ENCODE data around the gene AP1M1.

DNA sequence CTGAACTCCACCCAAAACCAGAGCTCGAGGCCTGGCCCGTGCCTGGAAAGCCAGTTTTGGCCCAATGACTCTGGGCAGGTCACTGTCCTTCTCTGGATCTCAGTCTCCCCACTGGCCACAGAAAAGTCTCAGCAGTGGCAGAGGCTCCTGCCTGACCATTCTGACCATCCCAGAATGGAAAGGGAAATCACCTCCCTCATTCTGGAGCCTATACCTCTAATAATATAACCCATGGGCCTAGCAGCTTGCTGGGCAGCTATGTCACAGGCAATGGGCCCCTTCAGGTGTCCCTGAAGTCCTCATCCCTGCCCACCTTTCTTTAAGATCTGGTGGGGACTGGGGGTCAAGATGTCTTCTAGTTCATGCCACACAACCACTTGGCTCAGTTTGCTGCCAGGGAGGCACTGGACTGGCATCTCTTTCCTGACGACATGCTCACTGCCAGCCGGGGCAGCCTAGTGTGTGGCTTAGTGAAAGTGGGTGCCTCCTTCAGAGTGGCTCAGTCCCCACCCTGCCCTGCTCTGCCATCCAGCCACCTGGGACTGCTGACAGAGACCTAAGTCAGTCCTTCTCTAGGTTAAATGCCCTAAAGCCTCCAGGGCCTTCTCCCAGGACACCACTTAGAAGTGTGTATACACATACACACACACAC lies 62.6 kb downstream of the AP1M1 start:
- TF ChIP-seq, protein P1, sequence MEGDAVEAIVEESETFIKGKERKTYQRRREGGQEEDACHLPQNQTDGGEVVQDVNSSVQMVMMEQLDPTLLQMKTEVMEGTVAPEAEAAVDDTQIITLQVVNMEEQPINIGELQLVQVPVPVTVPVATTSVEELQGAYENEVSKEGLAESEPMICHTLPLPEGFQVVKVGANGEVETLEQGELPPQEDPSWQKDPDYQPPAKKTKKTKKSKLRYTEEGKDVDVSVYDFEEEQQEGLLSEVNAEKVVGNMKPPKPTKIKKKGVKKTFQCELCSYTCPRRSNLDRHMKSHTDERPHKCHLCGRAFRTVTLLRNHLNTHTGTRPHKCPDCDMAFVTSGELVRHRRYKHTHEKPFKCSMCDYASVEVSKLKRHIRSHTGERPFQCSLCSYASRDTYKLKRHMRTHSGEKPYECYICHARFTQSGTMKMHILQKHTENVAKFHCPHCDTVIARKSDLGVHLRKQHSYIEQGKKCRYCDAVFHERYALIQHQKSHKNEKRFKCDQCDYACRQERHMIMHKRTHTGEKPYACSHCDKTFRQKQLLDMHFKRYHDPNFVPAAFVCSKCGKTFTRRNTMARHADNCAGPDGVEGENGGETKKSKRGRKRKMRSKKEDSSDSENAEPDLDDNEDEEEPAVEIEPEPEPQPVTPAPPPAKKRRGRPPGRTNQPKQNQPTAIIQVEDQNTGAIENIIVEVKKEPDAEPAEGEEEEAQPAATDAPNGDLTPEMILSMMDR (IDR thresholded peaks at IDR 0.05; ENCODE audit: insufficient read depth, low read length) = no peak
- TF ChIP-seq, protein P2, sequence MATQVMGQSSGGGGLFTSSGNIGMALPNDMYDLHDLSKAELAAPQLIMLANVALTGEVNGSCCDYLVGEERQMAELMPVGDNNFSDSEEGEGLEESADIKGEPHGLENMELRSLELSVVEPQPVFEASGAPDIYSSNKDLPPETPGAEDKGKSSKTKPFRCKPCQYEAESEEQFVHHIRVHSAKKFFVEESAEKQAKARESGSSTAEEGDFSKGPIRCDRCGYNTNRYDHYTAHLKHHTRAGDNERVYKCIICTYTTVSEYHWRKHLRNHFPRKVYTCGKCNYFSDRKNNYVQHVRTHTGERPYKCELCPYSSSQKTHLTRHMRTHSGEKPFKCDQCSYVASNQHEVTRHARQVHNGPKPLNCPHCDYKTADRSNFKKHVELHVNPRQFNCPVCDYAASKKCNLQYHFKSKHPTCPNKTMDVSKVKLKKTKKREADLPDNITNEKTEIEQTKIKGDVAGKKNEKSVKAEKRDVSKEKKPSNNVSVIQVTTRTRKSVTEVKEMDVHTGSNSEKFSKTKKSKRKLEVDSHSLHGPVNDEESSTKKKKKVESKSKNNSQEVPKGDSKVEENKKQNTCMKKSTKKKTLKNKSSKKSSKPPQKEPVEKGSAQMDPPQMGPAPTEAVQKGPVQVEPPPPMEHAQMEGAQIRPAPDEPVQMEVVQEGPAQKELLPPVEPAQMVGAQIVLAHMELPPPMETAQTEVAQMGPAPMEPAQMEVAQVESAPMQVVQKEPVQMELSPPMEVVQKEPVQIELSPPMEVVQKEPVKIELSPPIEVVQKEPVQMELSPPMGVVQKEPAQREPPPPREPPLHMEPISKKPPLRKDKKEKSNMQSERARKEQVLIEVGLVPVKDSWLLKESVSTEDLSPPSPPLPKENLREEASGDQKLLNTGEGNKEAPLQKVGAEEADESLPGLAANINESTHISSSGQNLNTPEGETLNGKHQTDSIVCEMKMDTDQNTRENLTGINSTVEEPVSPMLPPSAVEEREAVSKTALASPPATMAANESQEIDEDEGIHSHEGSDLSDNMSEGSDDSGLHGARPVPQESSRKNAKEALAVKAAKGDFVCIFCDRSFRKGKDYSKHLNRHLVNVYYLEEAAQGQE (IDR thresholded peaks at IDR 0.05; ENCODE audit: insufficient replicate concordance, low read depth) = no peak
- no peak for TF ChIP-seq SPI1 (IDR thresholded peaks at IDR 0.05; ENCODE audit: borderline replicate concordance, low read depth)
